Fibroblast of mammary gland (primary cell): Measurements from ENCODE around the gene PADI6.

Experiments used
- DNase-seq: peaks from one replicate; pipeline ENCODE4 v3.0.0-alpha.2; 2010; ENCODE audit warnings: low read depth
- H3K4me3 ChIP-seq: 2 replicates; pipeline ENCODE4 v1.5.1; 2011; ENCODE audit warnings: low read depth, mild to moderate bottlenecking, low read length, moderate library complexity; ENCODE audit not compliant: control insufficient read depth
- CTCF ChIP-seq: conservative IDR thresholded peaks from 2 replicates; pipeline ENCODE4 v1.5.1; 2011; ENCODE audit warnings: low read depth, low read length, inconsistent platforms; ENCODE audit not compliant: control insufficient read depth, insufficient read depth

Gene PADI6

DNA sequence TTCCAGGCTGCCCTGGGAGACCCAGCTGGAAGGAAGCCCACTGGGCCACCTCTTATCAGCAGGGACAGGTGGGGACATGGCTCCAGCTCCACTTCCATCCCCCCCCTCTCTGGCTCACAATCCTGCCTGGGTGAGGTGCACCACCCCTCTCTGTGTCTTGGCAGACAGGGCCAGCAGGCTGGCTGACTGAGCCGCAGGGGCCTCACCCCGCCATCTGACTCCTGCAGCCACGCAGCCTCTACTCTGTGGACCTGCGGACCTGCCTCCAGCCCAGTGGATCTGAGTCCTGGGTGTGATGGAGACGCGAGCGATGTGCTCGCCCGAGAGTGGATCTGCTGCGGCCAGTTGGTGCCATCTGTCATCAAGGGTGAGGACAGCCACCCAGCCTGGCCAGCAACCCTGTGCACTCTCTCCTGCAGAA is 37.4 kb downstream of the PADI6 start:
- H3K4me3 ChIP-seq, result no peak overlapping the region
- no peak for TF ChIP-seq CTCF
- DNase-seq, result no peak

GRCh38 chr1:17412093-17412870 is 40.3 kb downstream of the PADI6 start:
- H3K4me3 ChIP-seq, result no peak overlapping the region
- no peak for DNase-seq
- TF ChIP-seq CTCF, result no peak

DNA sequence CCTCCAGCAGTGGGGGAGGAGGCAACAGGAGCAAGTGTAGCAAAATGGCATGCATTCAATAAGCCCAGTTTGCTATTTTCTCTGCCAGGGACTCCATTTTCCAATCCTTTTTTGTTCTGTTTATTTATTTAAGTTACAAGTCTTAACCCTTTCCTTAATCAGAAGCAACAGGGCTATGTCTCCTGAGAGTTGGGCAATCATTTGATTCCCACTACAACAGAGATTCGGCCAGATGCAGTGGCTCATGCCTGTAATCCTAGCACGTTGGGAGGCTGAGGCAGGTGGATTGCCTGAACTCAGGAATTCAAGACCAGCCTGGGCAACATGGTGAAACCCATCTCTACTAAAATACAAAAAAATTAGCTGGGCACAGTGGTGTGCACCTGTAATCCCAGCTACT is 42.0 kb downstream of the PADI6 start:
- no peak overlapping the region for H3K4me3 ChIP-seq
- TF ChIP-seq CTCF, result no peak
- DNase-seq, result no peak

GRCh38 chr1:17416389-17416788 is 44.4 kb downstream of the PADI6 start:
- no peak overlapping the region for H3K4me3 ChIP-seq
- DNase-seq, result no peak
- no peak for TF ChIP-seq CTCF

DNA sequence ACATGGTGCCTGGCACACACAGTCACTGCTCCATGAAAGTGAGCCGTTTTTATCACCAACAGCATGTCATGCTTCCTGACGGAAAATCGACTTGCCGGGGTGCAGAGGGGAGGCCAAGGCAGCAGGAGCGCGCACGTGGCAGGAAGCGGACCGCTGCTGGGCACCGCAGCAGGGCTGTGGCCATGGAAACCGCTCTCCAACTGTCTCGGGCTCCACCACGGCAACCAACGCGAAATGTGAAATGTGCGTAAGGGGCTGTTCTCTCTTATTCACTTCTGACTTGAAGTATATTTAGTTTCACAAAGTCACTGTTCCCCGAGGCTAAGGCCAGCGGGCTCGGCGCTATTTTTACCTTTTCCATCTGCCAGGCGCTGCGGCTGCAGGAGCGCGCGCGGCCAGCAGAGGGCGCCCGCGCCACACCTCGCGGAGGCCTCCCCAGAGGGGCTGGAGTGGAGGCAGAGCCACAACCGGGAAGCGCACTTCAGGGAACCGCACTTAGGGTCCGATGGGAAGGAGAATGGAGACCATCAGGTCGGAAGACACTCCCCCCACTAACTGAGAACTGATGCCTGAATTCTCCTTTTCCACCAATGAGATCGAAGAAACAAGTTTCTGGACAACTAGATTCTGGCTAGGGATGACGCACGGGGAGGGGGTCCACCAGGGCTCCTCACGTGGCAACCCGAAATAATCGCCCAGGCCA is 47.8 kb downstream of the PADI6 start:
- DNase-seq, result peak; percentile 51
- no peak overlapping the region for H3K4me3 ChIP-seq
- peak; percentile 65 for TF ChIP-seq CTCF

- H3K4me3 ChIP-seq, result no peak overlapping the region
- DNase-seq, result no peak
- no peak for TF ChIP-seq CTCF
Observed at GRCh38 chr1:17420391-17420918, 48.5 kb downstream of the PADI6 start.
